Measurements from ENCODE around the gene GLYR1. TPM values are rescaled to one million over a fixed set of nuclear protein-coding genes. Genes with fewer than 3 reads are reported as not detected.

Gene GLYR1
- total RNA-seq, 1 donor from 2014 or later = 42.7 TPM

DNA sequence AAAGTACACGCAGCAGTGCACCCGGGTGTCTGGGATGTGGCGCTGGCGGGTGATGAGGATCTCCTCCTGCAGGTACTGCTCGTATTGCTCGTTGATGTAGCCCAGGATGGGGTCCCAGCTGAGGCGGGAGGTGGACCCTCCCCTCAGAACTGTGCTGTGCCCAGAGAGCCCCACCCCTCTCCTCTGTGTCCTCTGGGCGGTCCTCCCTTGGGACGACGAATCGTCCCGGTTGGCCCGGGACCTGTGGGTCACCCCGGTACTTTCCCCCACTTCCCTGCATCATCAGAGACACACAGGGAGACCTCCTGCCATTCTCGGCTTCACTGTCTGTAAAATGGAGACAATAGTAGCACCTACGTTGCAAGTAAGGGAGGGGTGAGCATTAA is 63.1 kb downstream of the GLYR1 start:
- no peak overlapping the region for H3K4me3 ChIP-seq (ENCODE audit: low read depth, low read length)
- H3K36me3 ChIP-seq (ENCODE audit: control insufficient read depth, insufficient read depth, low read length) = no peaks in the 10 kb centered on the region
- TF ChIP-seq, protein P1, sequence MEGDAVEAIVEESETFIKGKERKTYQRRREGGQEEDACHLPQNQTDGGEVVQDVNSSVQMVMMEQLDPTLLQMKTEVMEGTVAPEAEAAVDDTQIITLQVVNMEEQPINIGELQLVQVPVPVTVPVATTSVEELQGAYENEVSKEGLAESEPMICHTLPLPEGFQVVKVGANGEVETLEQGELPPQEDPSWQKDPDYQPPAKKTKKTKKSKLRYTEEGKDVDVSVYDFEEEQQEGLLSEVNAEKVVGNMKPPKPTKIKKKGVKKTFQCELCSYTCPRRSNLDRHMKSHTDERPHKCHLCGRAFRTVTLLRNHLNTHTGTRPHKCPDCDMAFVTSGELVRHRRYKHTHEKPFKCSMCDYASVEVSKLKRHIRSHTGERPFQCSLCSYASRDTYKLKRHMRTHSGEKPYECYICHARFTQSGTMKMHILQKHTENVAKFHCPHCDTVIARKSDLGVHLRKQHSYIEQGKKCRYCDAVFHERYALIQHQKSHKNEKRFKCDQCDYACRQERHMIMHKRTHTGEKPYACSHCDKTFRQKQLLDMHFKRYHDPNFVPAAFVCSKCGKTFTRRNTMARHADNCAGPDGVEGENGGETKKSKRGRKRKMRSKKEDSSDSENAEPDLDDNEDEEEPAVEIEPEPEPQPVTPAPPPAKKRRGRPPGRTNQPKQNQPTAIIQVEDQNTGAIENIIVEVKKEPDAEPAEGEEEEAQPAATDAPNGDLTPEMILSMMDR (IDR thresholded peaks at IDR 0.05; ENCODE audit: insufficient read depth, low read length, poor library complexity, severe bottlenecking) = no peak
- no peaks in the 10 kb centered on the region for H3K27me3 ChIP-seq (ENCODE audit: control insufficient read depth, insufficient read depth, low read length)
- DNase-seq (ENCODE audit: low read depth) = no peak

DNA sequence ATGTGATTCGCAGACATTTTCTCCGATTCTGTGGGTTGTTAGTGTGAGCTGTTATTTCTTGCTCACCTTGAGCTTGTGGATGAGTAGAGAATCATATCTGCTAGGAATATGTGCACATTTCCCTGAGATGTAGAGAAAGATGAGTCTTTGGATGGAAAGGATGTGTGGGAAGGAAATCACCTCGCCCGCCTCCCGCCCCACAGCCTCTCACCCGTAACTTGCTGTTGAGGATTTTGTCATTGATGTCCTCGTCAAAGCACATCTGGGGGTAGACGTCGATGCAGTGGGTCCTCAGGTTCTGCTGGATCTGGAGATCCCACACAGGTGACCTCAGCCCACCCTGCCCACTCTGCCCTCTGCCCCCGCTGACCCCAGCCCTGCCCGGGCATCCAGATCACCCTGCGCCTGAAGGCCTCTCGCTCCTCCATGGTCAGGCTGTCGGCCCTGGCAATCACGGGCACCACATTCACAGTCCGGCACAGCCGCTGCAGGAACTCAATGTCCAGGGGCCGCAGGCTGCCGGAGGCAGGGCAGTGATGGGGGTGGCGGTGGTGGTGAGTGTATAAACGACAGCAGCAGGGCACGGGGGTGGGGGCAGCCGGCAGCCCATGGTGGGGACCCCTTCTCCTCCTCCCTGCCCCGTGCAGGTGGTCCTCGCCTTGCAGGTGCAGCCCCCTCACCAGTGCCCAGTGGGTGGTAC is 63.7 kb downstream of the GLYR1 start:
- no peaks in the 10 kb centered on the region for H3K36me3 ChIP-seq (ENCODE audit: control insufficient read depth, insufficient read depth, low read length)
- H3K4me3 ChIP-seq (ENCODE audit: low read depth, low read length) = no peak overlapping the region
- DNase-seq (ENCODE audit: low read depth) = no peak
- H3K27me3 ChIP-seq (ENCODE audit: control insufficient read depth, insufficient read depth, low read length) = no peaks in the 10 kb centered on the region
- TF ChIP-seq, protein P1 (IDR thresholded peaks at IDR 0.05; ENCODE audit: insufficient read depth, low read length, poor library complexity, severe bottlenecking) = no peak

DNA sequence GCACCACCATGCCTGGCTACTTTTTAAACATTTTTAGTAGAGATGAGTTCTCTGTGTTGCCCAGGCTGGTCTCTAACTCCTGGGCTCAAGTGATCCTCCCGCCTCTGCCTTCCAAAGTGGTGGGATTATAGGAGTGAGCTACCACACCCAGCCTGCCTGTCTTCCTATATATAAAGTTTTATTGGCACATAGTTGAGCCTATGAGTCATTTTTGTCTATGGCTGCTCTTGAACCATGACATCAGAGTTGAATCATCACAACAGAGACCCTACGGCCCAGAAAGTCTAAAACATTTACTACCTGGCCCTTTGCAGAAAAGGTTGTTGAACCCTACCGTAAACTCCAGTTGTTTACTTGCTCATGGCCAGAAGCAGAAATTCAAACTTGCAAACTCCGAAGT is 66.9 kb downstream of the GLYR1 start:
- Histone ChIP-seq H3K36me3 (ENCODE audit: control insufficient read depth, insufficient read depth, low read length) (no peaks in the 10 kb centered on the region), H3K4me3 (ENCODE audit: low read depth, low read length) (no peak overlapping the region), H3K27me3 (ENCODE audit: control insufficient read depth, insufficient read depth, low read length) (no peaks in the 10 kb centered on the region)
- DNase-seq (ENCODE audit: low read depth) = no peak
- TF ChIP-seq, protein P1 (IDR thresholded peaks at IDR 0.05; ENCODE audit: insufficient read depth, low read length, poor library complexity, severe bottlenecking) = no peak

GRCh38 chr16:4778050-4778392 is 69.1 kb downstream of the GLYR1 start:
- Histone ChIP-seq H3K27me3 (ENCODE audit: control insufficient read depth, insufficient read depth, low read length) (no peaks in the 10 kb centered on the region), H3K4me3 (ENCODE audit: low read depth, low read length) (no peak overlapping the region), H3K36me3 (ENCODE audit: control insufficient read depth, insufficient read depth, low read length) (no peaks in the 10 kb centered on the region)
- DNase-seq (ENCODE audit: low read depth) = no peak
- TF ChIP-seq, protein P1 (IDR thresholded peaks at IDR 0.05; ENCODE audit: insufficient read depth, low read length, poor library complexity, severe bottlenecking) = no peak

DNA sequence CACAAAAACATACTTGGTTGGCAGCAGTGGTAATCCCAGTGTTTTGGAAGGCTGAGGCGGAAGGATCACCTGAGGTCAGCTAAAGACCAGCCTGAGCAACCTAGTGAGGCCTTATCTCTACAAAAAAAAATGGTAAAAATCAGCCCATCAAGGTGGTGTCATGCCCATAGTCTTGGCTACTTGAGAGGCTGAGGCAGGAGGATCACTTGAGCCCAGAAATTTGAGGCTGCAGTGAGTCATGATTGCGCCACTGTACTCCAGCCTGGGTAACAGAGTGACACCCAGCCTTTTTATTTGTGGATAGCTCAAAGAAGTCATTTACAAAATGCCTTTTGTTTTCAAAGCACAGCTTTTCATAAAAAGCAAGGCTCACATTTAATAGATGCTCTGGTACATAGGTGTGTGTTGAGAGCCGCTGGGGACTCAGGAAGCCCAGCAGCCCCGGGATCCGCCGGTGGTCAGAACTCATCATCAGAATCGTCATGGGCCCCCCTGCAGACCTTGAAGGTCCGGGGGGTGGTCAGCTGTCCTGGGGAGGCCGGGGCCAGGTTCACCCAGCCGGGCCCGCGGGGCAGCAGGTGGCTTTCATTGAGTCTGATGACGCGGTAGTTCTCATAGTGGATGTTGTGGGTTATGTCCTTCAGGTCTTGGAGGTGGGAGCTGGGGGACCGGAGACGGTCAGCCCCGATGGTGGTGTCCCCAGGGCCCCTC is 69.6 kb downstream of the GLYR1 start:
- H3K27me3 ChIP-seq (ENCODE audit: control insufficient read depth, insufficient read depth, low read length) = no peaks in the 10 kb centered on the region
- TF ChIP-seq, protein P1 (IDR thresholded peaks at IDR 0.05; ENCODE audit: insufficient read depth, low read length, poor library complexity, severe bottlenecking) = no peak
- no peaks in the 10 kb centered on the region for H3K36me3 ChIP-seq (ENCODE audit: control insufficient read depth, insufficient read depth, low read length)
- H3K4me3 ChIP-seq (ENCODE audit: low read depth, low read length) = no peak overlapping the region
- DNase-seq (ENCODE audit: low read depth) = no peak
